Endodermal cell (in vitro differentiated cells): ENCODE data around the gene NKG7. TPM values are rescaled to one million over a fixed set of nuclear protein-coding genes. Genes with fewer than 3 reads are reported as not detected.
"Not testable (repeated sequence)": the region's sequence is repeated elsewhere in the genome, so short reads cannot be mapped to it uniquely, and the experiment has no call there.

Experiments used
- DNase-seq: peaks from one replicate; pipeline ENCODE4 v3.0.0-alpha.2; 2017
- H3K27ac ChIP-seq: 2 replicates; pipeline ENCODE4 v1.5.1; 2013; ENCODE audit warnings: mild to moderate bottlenecking, low read depth, low read length, moderate library complexity
- H3K27me3 ChIP-seq: 2 replicates; pipeline ENCODE4 v1.6.1; 2013; ENCODE audit warnings: mild to moderate bottlenecking, low read length, moderate library complexity; ENCODE audit not compliant: insufficient read depth, control insufficient read depth, poor library complexity, severe bottlenecking
- H3K36me3 ChIP-seq: 2 replicates; pipeline ENCODE4 v1.7.0; 2013; ENCODE audit warnings: mild to moderate bottlenecking, low read length, moderate library complexity; ENCODE audit not compliant: control insufficient read depth, insufficient read depth
- H3K4me1 ChIP-seq: one replicate; pipeline ENCODE4 v1.7.0; 2013; ENCODE audit warnings: low read length; ENCODE audit not compliant: control insufficient read depth, insufficient read depth
- H3K4me3 ChIP-seq: 2 replicates; pipeline ENCODE4 v1.5.1; 2013; ENCODE audit warnings: mild to moderate bottlenecking, low read length, moderate library complexity
- H3K9ac ChIP-seq: 2 replicates; pipeline ENCODE4 v1.6.1; 2013; ENCODE audit warnings: mild to moderate bottlenecking, low read length, moderate library complexity; ENCODE audit not compliant: poor library complexity, severe bottlenecking; ENCODE audit errors: extremely low read depth
- H3K9me3 ChIP-seq: 2 replicates; pipeline ENCODE4 v1.6.1; 2013; ENCODE audit warnings: mild to moderate bottlenecking, low read length, moderate library complexity; ENCODE audit not compliant: control insufficient read depth
- H3K27ac Mint-ChIP-seq: 2 replicates; pipeline ENCODE4 v1.8.0; 2020; ENCODE audit warnings: mixed read lengths
- H3K27me3 Mint-ChIP-seq: 2 replicates; pipeline ENCODE4 v1.8.0; 2021; ENCODE audit warnings: mild to moderate bottlenecking, mixed read lengths; ENCODE audit not compliant: insufficient read depth
- H3K36me3 Mint-ChIP-seq: 2 replicates; pipeline ENCODE4 v1.8.0; 2020; ENCODE audit warnings: low read depth, mixed read lengths
- H3K4me1 Mint-ChIP-seq: 2 replicates; pipeline ENCODE4 v1.8.0; 2020; ENCODE audit warnings: mixed read lengths
- H3K4me3 Mint-ChIP-seq: 2 replicates; pipeline ENCODE4 v1.8.0; 2020; ENCODE audit warnings: mild to moderate bottlenecking, moderate library complexity, mixed read lengths
- H3K9me3 Mint-ChIP-seq: 2 replicates; pipeline ENCODE4 v1.8.0; 2020; ENCODE audit warnings: mild to moderate bottlenecking, mixed read lengths
- CTCF ChIP-seq: fragments of 200-600 bp; sonication (generic); conservative IDR thresholded peaks from 2 replicates; pipeline ENCODE4 v1.5.0; 2021; ENCODE audit warnings: antibody characterized with exemption, mild to moderate bottlenecking
- WGBS, 2 experiments: methylation state at CpG; one replicate each; pipeline versions ENCODE4 v1.1.5 to v1.1.7; 2013; ENCODE audit warnings: missing lambda C conversion rate in 2 of 2, mixed read lengths in 1 of 2; ENCODE audit not compliant: insufficient coverage in 1 of 2, insufficient read length in 1 of 2; 5-methylcytosine and 5-hydroxymethylcytosine counted together
- long read RNA-seq, 4 experiments: library from polyadenylated mRNA in 2 of 4; library from RNA in 1 of 4; library from capped mRNA in 1 of 4; stranded (forward) in 3 of 4; unstranded in 1 of 4; transcript quantifications; one replicate each; pipeline ENCODE4 v2.0.0, GENCODE V29; 2020 to 2021; ENCODE audit warnings: inconsistent platforms in 1 of 4
- polyA plus RNA-seq, 2 experiments: library from polyadenylated mRNA; stranded (reverse); fragments of 50-300 nt; gene quantifications; one replicate each; pipeline ENCODE4 v1.2.3, GENCODE V29; 2013
- total RNA-seq, 2 donors: library from RNA; stranded (reverse); fragmentation: NEBNext Ultra II Directional in 1 of 2; extraction: Animal tissue kit (Norgen Biotek cat#: 25700) in 1 of 2; gene quantifications; 2 replicates in 1 of 2; 3 replicates in 1 of 2; pipeline ENCODE4 v1.2.1, GENCODE V29; 2021

Gene NKG7
- not detected for total RNA-seq
- polyA plus RNA-seq (2013, experiment 1 of 2) = not detected
- not detected for polyA plus RNA-seq (2013, experiment 2 of 2)
- long read RNA-seq, experiment 1 = 0 reads
- long read RNA-seq, experiment 2 = 0 reads
- long read RNA-seq, experiment 3 = 0 reads
- long read RNA-seq, experiment 4 = 0 reads

GRCh38 chr19:51372649-51373504 is at the start of gene NKG7:
NKG7 (minus strand) TSS chr19:51372654; CDS start chr19:51372535, 119 bp downstream.
- no peaks in the 10 kb centered on the region for H3K9me3 Mint-ChIP-seq
- Histone ChIP-seq H3K4me1 (peaks cover 7% of the 10 kb centered on the region), H3K9me3 (no peaks in the 10 kb centered on the region), H3K4me3 (no peak within 1 kb of the TSS), H3K36me3 (no peaks in the 10 kb centered on the region), H3K9ac (no peak within 1 kb of the TSS), H3K27ac (no peak within 1 kb of the TSS), H3K27me3 (no peaks in the 10 kb centered on the region)
- no peaks in the 10 kb centered on the region for H3K36me3 Mint-ChIP-seq
- TF ChIP-seq CTCF = no peak
- DNase-seq = no peak
- H3K27me3 Mint-ChIP-seq = peaks cover 6% of the 10 kb centered on the region
- no peak within 1 kb of the TSS for H3K4me3 Mint-ChIP-seq
- no peak within 1 kb of the TSS for H3K27ac Mint-ChIP-seq
- peaks cover 5% of the 10 kb centered on the region for H3K4me1 Mint-ChIP-seq
- WGBS, 2 experiments = 80% methylated on average over 6 of the region's 9 CpGs; no CpG with 5 or more reads in 1 of the 2 experiments

- Histone ChIP-seq H3K4me1 (no peaks in the 10 kb centered on the region), H3K27ac (no peak overlapping the region), H3K27me3 (peaks cover 8% of the 10 kb centered on the region), H3K4me3 (no peak overlapping the region), H3K36me3 (no peaks in the 10 kb centered on the region), H3K9me3 (no peaks in the 10 kb centered on the region), H3K9ac (no peak overlapping the region)
- Mint-ChIP-seq H3K4me1 (no peaks in the 10 kb centered on the region), H3K36me3 (no peaks in the 10 kb centered on the region), H3K9me3 (no peaks in the 10 kb centered on the region), H3K4me3 (no peak overlapping the region), H3K27me3 (peaks cover 42% of the 10 kb centered on the region), H3K27ac (no peak overlapping the region)
- peak; percentile 99 for TF ChIP-seq CTCF
- 8 to 10% methylated on average over 7 to 19 of the region's 19 CpGs for WGBS, 2 experiments
- peak; percentile 99 for DNase-seq
Measured at GRCh38 chr19:51422053-51422448, 49.6 kb upstream of the NKG7 start.

- no peaks in the 10 kb centered on the region for H3K9me3 Mint-ChIP-seq
- H3K36me3 ChIP-seq = no peaks in the 10 kb centered on the region
- peaks cover 38% of the 10 kb centered on the region for H3K27me3 Mint-ChIP-seq
- no peak for DNase-seq
- H3K4me3 Mint-ChIP-seq = no peak overlapping the region
- H3K9me3 ChIP-seq = no peaks in the 10 kb centered on the region
- H3K27ac ChIP-seq = no peak overlapping the region
- no peaks in the 10 kb centered on the region for H3K4me1 ChIP-seq
- H3K4me3 ChIP-seq = no peak overlapping the region
- peaks cover 8% of the 10 kb centered on the region for H3K27me3 ChIP-seq
- H3K27ac Mint-ChIP-seq = no peak overlapping the region
- no peak for TF ChIP-seq CTCF
- no peaks in the 10 kb centered on the region for H3K36me3 Mint-ChIP-seq
- H3K9ac ChIP-seq = no peak overlapping the region
- WGBS, 2 experiments = 0 to 25% methylated on average over 3 to 35 of the region's 39 CpGs
- no peaks in the 10 kb centered on the region for H3K4me1 Mint-ChIP-seq
Measured at GRCh38 chr19:51421229-51422052, 49.0 kb upstream of the NKG7 start.

- not testable (repeated sequence) for H3K4me1 ChIP-seq, H3K36me3 ChIP-seq, H3K9me3 Mint-ChIP-seq, H3K27me3 ChIP-seq, H3K27ac ChIP-seq, H3K4me1 Mint-ChIP-seq, H3K4me3 Mint-ChIP-seq, DNase-seq, H3K9ac ChIP-seq, H3K9me3 ChIP-seq, H3K27ac Mint-ChIP-seq, H3K36me3 Mint-ChIP-seq, H3K4me3 ChIP-seq
- peaks cover 33% of the 10 kb centered on the region for H3K27me3 Mint-ChIP-seq
- 86 to 89% methylated on average over 9 to 11 of the region's 11 CpGs for WGBS, 2 experiments
Measured at GRCh38 chr19:51420511-51420910, 48.1 kb upstream of the NKG7 start.
